Left cardiac atrium (tissue), 4 donors: ENCODE data around the gene CCT5. TPM values are rescaled to one million over a fixed set of nuclear protein-coding genes. Genes with fewer than 3 reads are reported as not detected.
"Not testable (repeated sequence)": the region's sequence is repeated elsewhere in the genome, so short reads cannot be mapped to it uniquely, and the experiment has no call there.

Source experiments
- ATAC-seq, 2 donors: fragments of 200-7000 bp; cut with Tn5 transposase; one replicate each; pipeline ENCODE4 v1.9.1; 2020; ENCODE audit warnings: mild to moderate bottlenecking in 2 of 2, moderate library complexity in 2 of 2
- DNase-seq: peaks from one replicate; pipeline ENCODE4 v3.0.0-alpha.2; 2020
- intact Hi-C, 2 donors: fragments of 100-400 bp; cut with DNase I; formaldehyde crosslinking; loops; one replicate each; pipeline versions ENCODE4 v1.14.1 to v1.15.1; 2022 to 2023
- total RNA-seq, 2 donors: library from RNA; stranded (reverse); fragmentation: NEBNext Ultra II Directional; extraction: Animal tissue kit (Norgen Biotek cat#: 25700); gene quantifications; one replicate each; pipeline ENCODE4 v1.2.1, GENCODE V29; 2021
- donor health status: DM: no; HTN: yes; CAD: no.
- donor health status: DM: no; HTN: yes; CAD: no; lungs with severe emphysema.
- donor health status: DM: yes; HTN: yes; CAD: no.
- donor health status: Dilated cardiomyopathy.

CCT5 gene
- total RNA-seq, 2 donors from 2014 or later = 106 to 117 TPM

- ATAC-seq = no peak
- intact Hi-C loops = no loop called here
- no peak for DNase-seq
These were observed 6.3 kb upstream of the CCT5 start for GRCh38 chr5:10243660-10244240.

- ATAC-seq = no peak
- no peak for DNase-seq
- intact Hi-C loops = no loop called here
These were observed 5.6 kb upstream of the CCT5 start for GRCh38 chr5:10244342-10244944.

GRCh38 chr5:10246761-10247160 lies 3.3 kb upstream of the CCT5 start:
- DNase-seq (no peak), ATAC-seq (no peak)
- intact Hi-C loops = no loop called here

- DNase-seq, intact Hi-C loops, ATAC-seq: not testable (repeated sequence)
These were observed 2.9 kb upstream of the CCT5 start for GRCh38 chr5:10247217-10247616.

GRCh38 chr5:10248378-10249260 lies 1.5 kb upstream of the CCT5 start:
- intact Hi-C loops = no loop called here
- no peak for ATAC-seq
- no peak for DNase-seq

GRCh38 chr5:10250806-10251276 lies 761 bp downstream of the CCT5 start:
- ATAC-seq (no peak), DNase-seq (no peak)
- intact Hi-C loops = no loop called here

- no peak for DNase-seq
- intact Hi-C loops = no loop called here
- ATAC-seq = no peak
These were observed 1.3 kb downstream of the CCT5 start for GRCh38 chr5:10251405-10251804.

GRCh38 chr5:10253390-10253789 lies 3.3 kb downstream of the CCT5 start:
- intact Hi-C loops = no loop called here
- DNase-seq = no peak
- no peak for ATAC-seq

GRCh38 chr5:10254686-10255085 lies 4.6 kb downstream of the CCT5 start:
- intact Hi-C loops = no loop called here
- ATAC-seq (no peak), DNase-seq (no peak)

GRCh38 chr5:10257870-10258269 lies 7.8 kb downstream of the CCT5 start:
- ATAC-seq (no peak), DNase-seq (no peak)
- intact Hi-C loops = no loop called here

GRCh38 chr5:10259899-10260298 lies 9.8 kb downstream of the CCT5 start:
- ATAC-seq (no peak), DNase-seq (no peak)
- intact Hi-C loops = no loop called here

- intact Hi-C loops = no loop called here
- peak in 1 of 2 donors; percentile 23 for ATAC-seq
These were observed 11.0 kb downstream of the CCT5 start for GRCh38 chr5:10261065-10261464.

GRCh38 chr5:10262121-10262774 lies 12.2 kb downstream of the CCT5 start:
- ATAC-seq = peak in 1 of 2 donors; percentile 27
- peak; percentile 38 for DNase-seq

More at GRCh38 chr5:10261065-10261464, 11.0 kb downstream of the CCT5 start:
- DNase-seq = no peak

GRCh38 chr5:10262995-10263394 lies 12.9 kb downstream of the CCT5 start:
- no peak for ATAC-seq
- no peak for DNase-seq
- intact Hi-C loops = no loop called here

More at GRCh38 chr5:10262121-10262774, 12.2 kb downstream of the CCT5 start:
- intact Hi-C loops = no loop called here

- no peak for DNase-seq
- ATAC-seq = no peak
- intact Hi-C loops = no loop called here
These were observed 14.5 kb downstream of the CCT5 start for GRCh38 chr5:10264604-10265003.

GRCh38 chr5:10265245-10266109 lies 15.4 kb downstream of the CCT5 start:
- ATAC-seq = no peak
- intact Hi-C loops = no loop called here
- no peak for DNase-seq

- no peak for DNase-seq
- intact Hi-C loops = no loop called here
These were observed 16.1 kb downstream of the CCT5 start for GRCh38 chr5:10266137-10266536.

GRCh38 chr5:10266839-10267238 lies 16.8 kb downstream of the CCT5 start:
- ATAC-seq (no peak), DNase-seq (no peak)
- intact Hi-C loops = no loop called here

More at GRCh38 chr5:10266137-10266536, 16.1 kb downstream of the CCT5 start:
- no peak for ATAC-seq

- no peak for ATAC-seq
- intact Hi-C loops = no loop called here
- DNase-seq = no peak
These were observed 18.0 kb downstream of the CCT5 start for GRCh38 chr5:10268100-10268499.
